IMR-90 (cell line): Measurements from ENCODE around the gene HSBP1L1. TPM values are rescaled to one million over a fixed set of nuclear protein-coding genes. Genes with fewer than 3 reads are reported as not detected.
A peak's percentile ranks its signal among the peaks of the same experiment; 100 is the strongest.

Source experiments
- ATAC-seq: fragments of 200-7000 bp; cut with Tn5 transposase; 2 replicates; pipeline ENCODE4 v1.9.1; 2020; ENCODE audit warnings: low read depth, mild to moderate bottlenecking, moderate library complexity
- BruUV-seq: library from RNA; stranded (reverse); fragments of 400-500 nt; replicated peaks from 2 replicates; lab custom pipeline; 2021; lab: Mats Ljungman, UMichigan
- CTCF ChIA-PET: fragments of 300-600 bp; formaldehyde crosslinking; extraction: SDS; loops from one replicate; lab custom pipeline; 2021; ENCODE audit warnings: antibody characterized with exemption; lab: Yijun Ruan, JAX
- POLR2A ChIA-PET: fragments of 300-600 bp; sonication (Branson Sonifier 250); formaldehyde crosslinking; loops from one replicate; lab custom pipeline; 2022; ENCODE audit warnings: antibody characterized with exemption; ENCODE audit not compliant: unreplicated experiment; lab: Charles Lee
- DNase-seq: peaks from one replicate; pipeline ENCODE4 v3.0.0; 2013
- H2AFZ ChIP-seq: replicated peaks from 2 replicates; pipeline ENCODE3; 2013; ENCODE audit warnings: low read length, mild to moderate bottlenecking; ENCODE audit not compliant: poor library complexity
- H2AK5ac ChIP-seq: 2 replicates; pipeline ENCODE4 v1.6.1; 2013; ENCODE audit warnings: low read depth, low read length, inconsistent platforms
- H2AK9ac ChIP-seq: replicated peaks from 2 replicates; pipeline ENCODE3; 2013; ENCODE audit warnings: mild to moderate bottlenecking, low read depth, low read length, moderate library complexity; ENCODE audit not compliant: poor library complexity
- H2BK120ac ChIP-seq: 2 replicates; pipeline ENCODE4 v1.6.1; 2013; ENCODE audit warnings: low read depth, low read length, inconsistent platforms
- H2BK15ac ChIP-seq: 3 replicates; pipeline ENCODE4 v1.6.1; 2013; ENCODE audit warnings: low read depth, low read length, inconsistent platforms
- H2BK20ac ChIP-seq: 2 replicates; pipeline ENCODE4 v1.6.1; 2013; ENCODE audit warnings: low read depth, mild to moderate bottlenecking, inconsistent platforms, low read length, moderate library complexity
- H2BK5ac ChIP-seq: 2 replicates; pipeline ENCODE4 v1.6.1; 2013; ENCODE audit warnings: mild to moderate bottlenecking, low read depth, low read length, inconsistent platforms; ENCODE audit not compliant: poor library complexity, severe bottlenecking
- H3K14ac ChIP-seq: replicated peaks from 2 replicates; pipeline ENCODE4 v1.6.1; 2013; ENCODE audit warnings: low read depth, low read length, inconsistent platforms
- H3K18ac ChIP-seq: 2 replicates; pipeline ENCODE4 v1.6.1; 2013; ENCODE audit warnings: low read depth, low read length, control low read depth
- H3K23ac ChIP-seq: 2 replicates; pipeline ENCODE4 v1.6.1; 2013; ENCODE audit warnings: low read depth, low read length, inconsistent platforms
- H3K27ac ChIP-seq: 2 replicates; pipeline ENCODE4 v1.5.1; 2013; ENCODE audit warnings: mild to moderate bottlenecking, control low read depth, low read length; ENCODE audit not compliant: insufficient read depth
- H3K27me3 ChIP-seq: 2 replicates; pipeline ENCODE4 v1.6.1; 2013; ENCODE audit warnings: low read length; ENCODE audit not compliant: control insufficient read depth, insufficient read depth
- H3K36me3 ChIP-seq: 2 replicates; pipeline ENCODE4 v1.6.1; 2013; ENCODE audit warnings: low read length, mixed read lengths; ENCODE audit not compliant: control insufficient read depth, insufficient read depth
- H3K4ac ChIP-seq: 2 replicates; pipeline ENCODE4 v1.6.1; 2013; ENCODE audit warnings: low read depth, low read length, inconsistent platforms
- H3K4me1 ChIP-seq: 2 replicates; pipeline ENCODE4 v1.6.1; 2013; ENCODE audit warnings: low read length, mixed read lengths; ENCODE audit not compliant: control insufficient read depth, insufficient read depth
- H3K4me2 ChIP-seq: 2 replicates; pipeline ENCODE4 v1.6.1; 2013; ENCODE audit warnings: low read depth, mild to moderate bottlenecking, control low read depth, low read length, moderate library complexity
- H3K4me3 ChIP-seq: 2 replicates; pipeline ENCODE4 v1.5.1; 2013; ENCODE audit warnings: low read depth, mild to moderate bottlenecking, control low read depth, low read length, moderate library complexity; ENCODE audit not compliant: insufficient read depth
- H3K56ac ChIP-seq: 2 replicates; pipeline ENCODE4 v1.6.1; 2013; ENCODE audit warnings: low read length, inconsistent platforms; ENCODE audit not compliant: insufficient read depth; ENCODE audit errors: extremely low read depth
- H3K79me1 ChIP-seq, 2 experiments: 2 replicates each; pipeline ENCODE4 v1.6.1; 2013; ENCODE audit warnings: low read length in 2 of 2, inconsistent platforms in 1 of 2, low read depth in 1 of 2
- H3K9ac ChIP-seq: 2 replicates; pipeline ENCODE4 v1.6.1; 2013; ENCODE audit warnings: low read depth, low read length, control low read depth
- H3K9me1 ChIP-seq: 2 replicates; pipeline ENCODE4 v1.6.1; 2013; ENCODE audit warnings: low read length, inconsistent platforms; ENCODE audit not compliant: insufficient read depth
- H3K9me3 ChIP-seq: 2 replicates; pipeline ENCODE4 v1.6.1; 2013; ENCODE audit warnings: low read length; ENCODE audit not compliant: control insufficient read depth, insufficient read depth
- H4K20me1 ChIP-seq: 2 replicates; pipeline ENCODE4 v1.6.1; 2013; ENCODE audit warnings: low read length, inconsistent platforms; ENCODE audit not compliant: insufficient read depth
- H4K5ac ChIP-seq: 2 replicates; pipeline ENCODE4 v1.6.1; 2013; ENCODE audit warnings: mild to moderate bottlenecking, low read depth, low read length, control low read depth
- H4K8ac ChIP-seq, 2 experiments: 2 replicates each; pipeline ENCODE4 v1.6.1; 2013; ENCODE audit warnings: low read depth in 2 of 2, low read length in 2 of 2, control low read depth in 1 of 2, inconsistent platforms in 1 of 2
- H4K91ac ChIP-seq: 2 replicates; pipeline ENCODE4 v1.6.1; 2013; ENCODE audit warnings: low read depth, low read length, inconsistent platforms; ENCODE audit not compliant: insufficient read depth
- BHLHE40 ChIP-seq: fragments of 150-350 bp; IDR thresholded peaks from 2 replicates; pipeline ENCODE4 v1.6.1; 2016; ENCODE audit warnings: mild to moderate bottlenecking, low read depth, low read length
- CEBPB ChIP-seq: IDR thresholded peaks from 2 replicates; pipeline ENCODE4 v1.6.1; 2012; ENCODE audit warnings: low read depth, low read length, improper control_type of control experiment
- FOS ChIP-seq: fragments of 150-350 bp; IDR thresholded peaks from 2 replicates; pipeline ENCODE4 v1.6.1; 2016; ENCODE audit warnings: low read depth, low read length
- MAFK ChIP-seq: IDR thresholded peaks from 2 replicates; pipeline ENCODE4 v1.6.1; 2012; ENCODE audit warnings: low read depth, low read length, improper control_type of control experiment
- MAZ ChIP-seq: IDR thresholded peaks from 2 replicates; pipeline ENCODE4 v1.6.1; 2012; ENCODE audit warnings: low read depth, mild to moderate bottlenecking, low read length, improper control_type of control experiment, moderate library complexity, borderline replicate concordance
- MXI1 ChIP-seq: IDR thresholded peaks from 2 replicates; pipeline ENCODE4 v1.6.1; 2012; ENCODE audit warnings: low read depth, mild to moderate bottlenecking, low read length, moderate library complexity, borderline replicate concordance
- NFE2L2 ChIP-seq: fragments of 150-350 bp; IDR thresholded peaks from 2 replicates; pipeline ENCODE4 v1.6.1; 2016; ENCODE audit warnings: low read depth, mild to moderate bottlenecking, low read length
- POLR2A ChIP-seq: IDR thresholded peaks from 2 replicates; pipeline ENCODE4 v1.6.1; 2012; ENCODE audit warnings: mild to moderate bottlenecking, low read depth, low read length
- RAD21 ChIP-seq: IDR thresholded peaks from 2 replicates; pipeline ENCODE4 v1.6.1; 2012; ENCODE audit warnings: low read length, improper control_type of control experiment
- RCOR1 ChIP-seq: IDR thresholded peaks from 2 replicates; pipeline ENCODE4 v1.6.1; 2012; ENCODE audit warnings: mild to moderate bottlenecking, low read length, improper control_type of control experiment; ENCODE audit not compliant: insufficient replicate concordance
- RFX5 ChIP-seq: IDR thresholded peaks from 2 replicates; pipeline ENCODE4 v1.8.0; 2012; ENCODE audit warnings: low read depth, mild to moderate bottlenecking, low read length, moderate library complexity
- SMC3 ChIP-seq: fragments of 150-350 bp; IDR thresholded peaks from 2 replicates; pipeline ENCODE4 v1.6.1; 2016; ENCODE audit warnings: low read depth, mild to moderate bottlenecking, antibody characterized with exemption, low read length, moderate library complexity
- WGBS, 2 experiments: methylation state at CpG; one replicate each; pipeline versions ENCODE4 v1.1.5 to v1.1.7; 2013; ENCODE audit warnings: missing lambda C conversion rate in 2 of 2; ENCODE audit not compliant: insufficient read length in 1 of 2; ENCODE audit errors: extremely low coverage in 2 of 2; 5-methylcytosine and 5-hydroxymethylcytosine counted together
- dilution Hi-C: fragments of 300-500 bp; cut with HindIII; formaldehyde crosslinking; loops from one replicate; pipeline ENCODE4 v1.14.3; 2018; ENCODE audit warnings: low sequenced_read_pairs; ENCODE audit not compliant: unreplicated experiment
- in situ Hi-C: fragments of 300-500 bp; cut with MboI; formaldehyde crosslinking; loops from 3 replicates; pipeline ENCODE4 v1.14.3; 2019; ENCODE audit warnings: low sequenced_read_pairs, inconsistent platforms, mixed read lengths
- intact Hi-C: fragments of 100-400 bp; cut with micrococcal nuclease; formaldehyde crosslinking; loops from 2 replicates; pipeline ENCODE4 v1.10.0; 2022
- polyA plus RNA-seq, 3 experiments: library from polyadenylated mRNA; depleted of rRNA; stranded (reverse); fragments of >200 nt; gene quantifications; 2 replicates each; pipeline ENCODE4 v1.2.3, GENCODE V29; 2012; ENCODE audit warnings: low replicate concordance in 1 of 3
- total RNA-seq: library from RNA; depleted of rRNA; stranded (reverse); fragments of >200 nt; gene quantifications from 2 replicates; pipeline ENCODE4 v1.2.3, GENCODE V29; 2012
- TF ChIP-seq, protein P1 (sequence below): fragments of 150-350 bp; IDR thresholded peaks from 2 replicates; pipeline ENCODE4 v1.6.1; 2016; ENCODE audit warnings: low read depth, mild to moderate bottlenecking, low read length, moderate library complexity, borderline replicate concordance
- TF ChIP-seq, protein P2 (sequence below): conservative IDR thresholded peaks from 2 replicates; pipeline ENCODE4 v1.5.1; 2012; ENCODE audit warnings: mild to moderate bottlenecking, low read depth, low read length, improper control_type of control experiment

Gene HSBP1L1
- total and polyA plus RNA-seq, 2 of the 4 experiments (the other 2 are of a cell fraction) = 8.6 to 18.0 TPM

DNA sequence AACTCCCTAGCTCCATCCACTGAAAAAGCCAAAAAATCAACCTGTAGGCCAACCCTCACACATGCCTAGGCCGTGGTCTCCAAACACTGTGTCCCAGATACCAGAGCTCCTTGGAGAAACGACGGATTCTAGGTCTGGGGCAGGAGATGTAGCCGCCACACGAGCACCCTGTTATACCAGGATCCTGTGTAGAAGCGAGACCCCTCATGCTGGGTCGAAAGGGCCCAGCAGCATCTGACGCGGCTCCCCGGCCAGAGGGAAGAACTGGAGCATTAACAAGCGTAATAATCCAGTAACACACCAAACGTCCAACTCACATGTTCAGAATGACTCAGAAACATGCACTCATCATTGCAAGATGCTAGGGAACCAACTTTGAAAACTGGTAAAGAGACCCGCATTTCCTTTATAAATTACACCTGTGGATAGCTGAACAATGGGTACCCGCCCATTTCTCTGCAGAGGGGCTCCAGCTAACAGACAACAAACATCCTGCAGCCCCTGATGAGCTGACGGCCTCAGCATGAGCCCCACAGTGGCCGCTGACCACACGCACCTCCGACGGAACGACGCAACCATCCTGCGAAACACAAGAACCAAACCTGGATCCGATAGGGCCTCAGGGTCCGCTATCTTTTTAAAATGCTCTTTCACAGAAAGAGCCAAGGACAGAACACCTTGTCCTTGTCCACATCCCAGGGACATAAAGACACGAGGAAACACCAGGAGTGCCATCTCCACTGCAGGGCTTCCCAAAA is 27.2 kb upstream of the HSBP1L1 start:
- no peak overlapping the region for H4K91ac ChIP-seq

More for the DNA sequence above, 27.2 kb upstream of the HSBP1L1 start:
- Histone ChIP-seq H3K9me1 (peaks cover 8% of the 10 kb centered on the region), H3K4me3 (no peak overlapping the region), H4K20me1 (peaks cover 56% of the 10 kb centered on the region), H3K27ac (no peak overlapping the region), H2BK5ac (no peak overlapping the region), H2AK9ac (peak overlapping the region; percentile 20), H3K23ac (no peak overlapping the region), H3K9me3 (peaks cover 8% of the 10 kb centered on the region), H3K14ac (no peak overlapping the region), H3K79me1 (peaks cover 25 to 75% of the 10 kb centered on the region in 2 experiments), H3K56ac (no peak overlapping the region), H3K18ac (no peak overlapping the region), H2BK15ac (no peak overlapping the region), H4K5ac (no peak overlapping the region), H3K4me1 (no peaks in the 10 kb centered on the region), H2AK5ac (no peak overlapping the region), H4K8ac (no peak overlapping the region), H3K4me2 (no peak overlapping the region), H2BK20ac (no peak overlapping the region), H2BK120ac (no peak overlapping the region), H3K27me3 (no peaks in the 10 kb centered on the region), H3K4ac (no peak overlapping the region), H2AFZ (no peak overlapping the region), H3K36me3 (peaks cover 54% of the 10 kb centered on the region), H3K9ac (no peak overlapping the region)
- no TSS peak for BruUV-seq
- no peak for DNase-seq
- TF ChIP-seq, protein P1, sequence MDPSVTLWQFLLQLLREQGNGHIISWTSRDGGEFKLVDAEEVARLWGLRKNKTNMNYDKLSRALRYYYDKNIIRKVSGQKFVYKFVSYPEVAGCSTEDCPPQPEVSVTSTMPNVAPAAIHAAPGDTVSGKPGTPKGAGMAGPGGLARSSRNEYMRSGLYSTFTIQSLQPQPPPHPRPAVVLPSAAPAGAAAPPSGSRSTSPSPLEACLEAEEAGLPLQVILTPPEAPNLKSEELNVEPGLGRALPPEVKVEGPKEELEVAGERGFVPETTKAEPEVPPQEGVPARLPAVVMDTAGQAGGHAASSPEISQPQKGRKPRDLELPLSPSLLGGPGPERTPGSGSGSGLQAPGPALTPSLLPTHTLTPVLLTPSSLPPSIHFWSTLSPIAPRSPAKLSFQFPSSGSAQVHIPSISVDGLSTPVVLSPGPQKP = no peak
- TF ChIP-seq FOS = no peak
- TF ChIP-seq CEBPB = no peak
- no peak for TF ChIP-seq RFX5
- no peak for TF ChIP-seq BHLHE40
- no peak for TF ChIP-seq RCOR1
- TF ChIP-seq RAD21 = no peak
- TF ChIP-seq, protein P2, sequence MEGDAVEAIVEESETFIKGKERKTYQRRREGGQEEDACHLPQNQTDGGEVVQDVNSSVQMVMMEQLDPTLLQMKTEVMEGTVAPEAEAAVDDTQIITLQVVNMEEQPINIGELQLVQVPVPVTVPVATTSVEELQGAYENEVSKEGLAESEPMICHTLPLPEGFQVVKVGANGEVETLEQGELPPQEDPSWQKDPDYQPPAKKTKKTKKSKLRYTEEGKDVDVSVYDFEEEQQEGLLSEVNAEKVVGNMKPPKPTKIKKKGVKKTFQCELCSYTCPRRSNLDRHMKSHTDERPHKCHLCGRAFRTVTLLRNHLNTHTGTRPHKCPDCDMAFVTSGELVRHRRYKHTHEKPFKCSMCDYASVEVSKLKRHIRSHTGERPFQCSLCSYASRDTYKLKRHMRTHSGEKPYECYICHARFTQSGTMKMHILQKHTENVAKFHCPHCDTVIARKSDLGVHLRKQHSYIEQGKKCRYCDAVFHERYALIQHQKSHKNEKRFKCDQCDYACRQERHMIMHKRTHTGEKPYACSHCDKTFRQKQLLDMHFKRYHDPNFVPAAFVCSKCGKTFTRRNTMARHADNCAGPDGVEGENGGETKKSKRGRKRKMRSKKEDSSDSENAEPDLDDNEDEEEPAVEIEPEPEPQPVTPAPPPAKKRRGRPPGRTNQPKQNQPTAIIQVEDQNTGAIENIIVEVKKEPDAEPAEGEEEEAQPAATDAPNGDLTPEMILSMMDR = no peak
- TF ChIP-seq MXI1 = no peak
- TF ChIP-seq SMC3 = no peak
- TF ChIP-seq MAFK = no peak
- TF ChIP-seq MAZ = no peak
- no peak for TF ChIP-seq NFE2L2
- no peak for TF ChIP-seq POLR2A
- intact Hi-C loops = no loop called here
- dilution Hi-C loops = no loop called here
- CTCF ChIA-PET = no interaction called here
- in situ Hi-C loops = no loop called here
- 88% methylated on average over 3 of the region's 25 CpGs; no CpG with 5 or more reads in 1 of the 2 experiments for WGBS, 2 experiments
- no peak for ATAC-seq
- POLR2A ChIA-PET = no interaction called here
